Endothelial cell of umbilical vein (primary cell): ENCODE data around the gene ATG13. TPM values are rescaled to one million over a fixed set of nuclear protein-coding genes. Genes with fewer than 3 reads are reported as not detected.
"Not testable (repeated sequence)": the region's sequence is repeated elsewhere in the genome, so short reads cannot be mapped to it uniquely, and the experiment has no call there.

Source experiments
- BruUV-seq: library from RNA; stranded (reverse); fragments of 400-500 nt; replicated peaks from 2 replicates; lab custom pipeline; 2021; lab: Mats Ljungman, UMichigan
- CTCF ChIA-PET: fragments of 300-600, 350-600 bp; sonication (Branson Sonifier 250); formaldehyde crosslinking; loops from one replicate; lab custom pipeline; 2021; ENCODE audit warnings: antibody characterized with exemption, inconsistent platforms; lab: Charles Lee
- POLR2A ChIA-PET: fragments of 300-600, 350-600 bp; sonication (Branson Sonifier 250); formaldehyde crosslinking; loops from one replicate; lab custom pipeline; 2021; ENCODE audit warnings: antibody characterized with exemption, inconsistent platforms; lab: Charles Lee
- DNase-seq: peaks from one replicate; pipeline ENCODE4 v3.0.0-alpha.2; 2011; ENCODE audit warnings: low read depth, low spot score
- FAIRE-seq: peaks from 2 replicates; lab custom pipeline; 2011; peaks lifted over from hg19 to GRCh38; lab: Jason Lieb, UNC
- H2AFZ ChIP-seq: 2 replicates; pipeline ENCODE4 v1.6.0; 2012; ENCODE audit warnings: low read depth, low read length, control low read depth, inconsistent platforms
- H3K27ac ChIP-seq: 2 replicates; pipeline ENCODE4 v1.5.1; 2011; ENCODE audit warnings: low read depth, mild to moderate bottlenecking, control low read depth, low read length, moderate library complexity; ENCODE audit not compliant: insufficient read depth
- H3K27me3 ChIP-seq, 2 experiments: 2 replicates each; pipeline versions ENCODE4 v1.6.0 to v1.6.1; 2011; ENCODE audit warnings: low read length in 2 of 2, mixed read lengths in 1 of 2; ENCODE audit not compliant: control insufficient read depth in 2 of 2, insufficient read depth in 2 of 2
- H3K36me3 ChIP-seq, 2 experiments: 2 replicates in 1 of 2; 3 replicates in 1 of 2; pipeline ENCODE4 v1.5.1; 2011; ENCODE audit warnings: low read length in 2 of 2, mild to moderate bottlenecking in 1 of 2, moderate library complexity in 1 of 2; ENCODE audit not compliant: control insufficient read depth in 2 of 2, insufficient read depth in 2 of 2; ENCODE audit errors: extremely low read depth in 1 of 2
- H3K4me1 ChIP-seq: 3 replicates; pipeline ENCODE4 v1.5.1; 2011; ENCODE audit warnings: mild to moderate bottlenecking, low read length; ENCODE audit not compliant: control insufficient read depth, insufficient read depth; ENCODE audit errors: extremely low read depth
- H3K4me2 ChIP-seq: 2 replicates; pipeline ENCODE4 v1.6.1; 2011; ENCODE audit warnings: low read length, control low read depth, mixed read lengths; ENCODE audit not compliant: insufficient read depth
- H3K4me3 ChIP-seq, 3 experiments: fragments of 200-600 bp in 1 of 3; sonication (generic), shearing (Covaris generic) in 1 of 3; replicated peaks in 1 of 3; 2 replicates each; pipeline ENCODE4 v1.5.1; 2011 to 2016; ENCODE audit warnings: control low read depth in 3 of 3, low read length in 3 of 3, mild to moderate bottlenecking in 2 of 3, inconsistent platforms in 1 of 3, low read depth in 1 of 3, moderate library complexity in 1 of 3; ENCODE audit not compliant: insufficient read depth in 1 of 3
- H3K79me2 ChIP-seq: 2 replicates; pipeline ENCODE4 v1.6.0; 2012; ENCODE audit warnings: low read length, inconsistent platforms; ENCODE audit not compliant: control insufficient read depth, insufficient read depth
- H3K9ac ChIP-seq: replicated peaks from 2 replicates; pipeline ENCODE3; 2011; ENCODE audit warnings: low read length, control low read depth; ENCODE audit not compliant: insufficient read depth; ENCODE audit errors: extremely low read depth
- H3K9me1 ChIP-seq: replicated peaks from 3 replicates; pipeline ENCODE4 v1.6.0; 2011; ENCODE audit warnings: mild to moderate bottlenecking, low read length; ENCODE audit not compliant: control insufficient read depth, insufficient read depth; ENCODE audit errors: extremely low read depth
- H3K9me3 ChIP-seq: replicated peaks from 2 replicates; pipeline ENCODE4 v1.5.1; 2012; ENCODE audit warnings: low read length, inconsistent platforms; ENCODE audit not compliant: control insufficient read depth, insufficient read depth
- H4K20me1 ChIP-seq: replicated peaks from 2 replicates; pipeline ENCODE3; 2011; ENCODE audit warnings: mild to moderate bottlenecking, low read length; ENCODE audit not compliant: control insufficient read depth, insufficient read depth; ENCODE audit errors: extremely low read depth
- EZH2 ChIP-seq: IDR thresholded peaks from 2 replicates; pipeline ENCODE4 v1.6.1; 2012; ENCODE audit warnings: borderline replicate concordance, low read depth, mild to moderate bottlenecking, moderate library complexity, low read length, inconsistent platforms; ENCODE audit not compliant: severe bottlenecking
- FOS ChIP-seq: IDR thresholded peaks from 2 replicates; pipeline ENCODE4 v1.6.1; 2011; ENCODE audit warnings: mild to moderate bottlenecking, low read length, moderate library complexity, borderline replicate concordance; ENCODE audit not compliant: insufficient read depth
- GATA2 ChIP-seq: IDR thresholded peaks from 2 replicates; pipeline ENCODE4 v1.7.0; 2011; ENCODE audit warnings: low read depth, mild to moderate bottlenecking, moderate library complexity, mixed read lengths, low read length; ENCODE audit not compliant: insufficient read length, insufficient read depth
- JUN ChIP-seq: IDR thresholded peaks from 2 replicates; pipeline ENCODE4 v1.6.1; 2011; ENCODE audit warnings: borderline replicate concordance, low read depth; ENCODE audit not compliant: insufficient read length, insufficient read depth
- MYC ChIP-seq: IDR thresholded peaks from one replicate; pipeline ENCODE4 v1.6.1; 2011; ENCODE audit warnings: mild to moderate bottlenecking, low read depth, low read length
- POLR2A ChIP-seq: IDR thresholded peaks from 2 replicates; pipeline ENCODE4 v1.6.1; 2012; ENCODE audit warnings: low read depth, mild to moderate bottlenecking, control low read depth, low read length
- POLR2AphosphoS5 ChIP-seq: IDR thresholded peaks from 2 replicates; pipeline ENCODE4 v1.6.1; 2012; ENCODE audit warnings: low read depth, mild to moderate bottlenecking, control low read depth, low read length, moderate library complexity; ENCODE audit not compliant: insufficient read depth
- dilution Hi-C: fragments of 300-500 bp; cut with MboI; formaldehyde crosslinking; loops from one replicate; pipeline ENCODE4 v1.15.0; 2019; ENCODE audit warnings: low sequenced_read_pairs; ENCODE audit not compliant: extremely low pct_ligation_motif_present
- intact Hi-C: fragments of 100-400 bp; cut with micrococcal nuclease; formaldehyde crosslinking; loops from one replicate; pipeline ENCODE4 v1.10.0; 2022
- polyA plus RNA-seq, 4 experiments: library from polyadenylated mRNA; depleted of rRNA in 3 of 4; stranded (reverse) in 3 of 4; unstranded in 1 of 4; fragments of >200 nt; gene quantifications; 2 replicates each; pipeline versions ENCODE4 v1.2.1 to v1.2.3, GENCODE V29; 2011 to 2012; ENCODE audit warnings: missing spikeins in 1 of 4
- total RNA-seq: library from RNA; stranded (reverse); gene quantifications from 2 replicates; pipeline ENCODE4 v1.2.3, GENCODE V29; 2021
- TF ChIP-seq, protein P1 (sequence below): IDR thresholded peaks from 2 replicates; pipeline ENCODE4 v1.6.1; 2011; ENCODE audit not compliant: insufficient read depth, insufficient read length
- TF ChIP-seq, protein P2 (sequence below), 2 donors: IDR thresholded peaks; 1 replicate in 1 of 2; 2 replicates in 1 of 2; pipeline ENCODE4 v1.5.1; 2011; ENCODE audit warnings: low read length in 2 of 2, mild to moderate bottlenecking in 2 of 2, moderate library complexity in 2 of 2, control low read depth in 1 of 2, inconsistent platforms in 1 of 2, low read depth in 1 of 2; ENCODE audit not compliant: insufficient read depth in 1 of 2; ENCODE audit errors: extremely low read depth in 1 of 2

The ATG13 gene
- total and polyA plus RNA-seq, 2 donors (not counting 3 experiments of a cell fraction or from before 2014, with no cell fraction given), result 60.1 to 66.5 TPM

DNA sequence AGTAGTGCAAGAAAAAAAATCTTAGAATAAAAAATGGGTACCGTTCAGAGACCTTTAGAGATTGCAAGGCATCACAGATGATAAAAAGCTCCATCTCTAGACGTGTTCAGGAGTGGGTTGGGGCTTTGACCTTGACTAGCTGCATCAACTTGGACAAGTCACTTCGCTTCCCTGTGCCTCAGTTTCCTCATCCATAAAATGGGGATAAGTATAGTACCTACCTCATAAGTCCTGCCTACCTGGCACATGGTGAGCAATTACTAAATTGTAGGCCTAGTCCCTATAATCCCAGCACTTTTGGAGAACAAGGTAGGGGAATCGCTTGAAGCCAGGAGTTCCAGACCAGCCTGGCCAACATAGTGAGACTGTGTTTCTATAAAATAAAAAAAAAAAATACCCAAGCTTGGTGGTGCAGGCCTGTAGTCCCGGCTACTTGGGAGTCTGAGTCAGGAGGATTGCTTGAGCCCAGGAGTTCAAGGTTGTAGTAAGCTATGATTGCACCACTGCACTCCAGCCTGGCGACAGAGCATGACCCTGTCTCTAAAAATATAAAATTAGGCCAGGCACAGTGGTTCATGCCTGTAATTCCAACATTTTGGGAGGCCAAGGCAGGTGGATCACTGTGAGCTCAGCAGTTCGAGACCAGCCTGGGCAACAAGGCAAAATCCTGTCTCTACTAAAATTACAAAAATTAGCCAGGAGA lies 95.7 kb downstream of the ATG13 start:
- Histone ChIP-seq H3K4me1 (peaks cover 4% of the 10 kb centered on the region), H3K9ac (no peak overlapping the region), H3K27me3 (no peaks in the 10 kb centered on the region), H3K27ac (no peak overlapping the region), H3K36me3 (no peaks in the 10 kb centered on the region), H3K4me2 (no peak overlapping the region), H3K79me2 (no peaks in the 10 kb centered on the region), H3K9me1 (no peaks in the 10 kb centered on the region), H4K20me1 (no peaks in the 10 kb centered on the region), H3K4me3 (no peak overlapping the region), H3K9me3 (no peaks in the 10 kb centered on the region), H2AFZ (no peak overlapping the region)
- intact Hi-C loops (no loop called here), dilution Hi-C loops (no loop called here)
- CTCF ChIA-PET, result interaction anchor here (1.2 kb wide), 1 partner anchor 29 kb away, joined by 3 read pairs; no protein-coding TSS in a partner anchor
- no TSS peak for BruUV-seq
- POLR2A ChIA-PET, result no interaction called here
- FAIRE-seq (peak; percentile 35), DNase-seq (no peak)
- TF ChIP-seq FOS (no peak), GATA2 (no peak), POLR2AphosphoS5 (no peak), JUN (no peak), MYC (no peak), EZH2 (no peak), POLR2A (no peak)
- TF ChIP-seq, protein P1, sequence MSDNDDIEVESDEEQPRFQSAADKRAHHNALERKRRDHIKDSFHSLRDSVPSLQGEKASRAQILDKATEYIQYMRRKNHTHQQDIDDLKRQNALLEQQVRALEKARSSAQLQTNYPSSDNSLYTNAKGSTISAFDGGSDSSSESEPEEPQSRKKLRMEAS, result no peak
- TF ChIP-seq, protein P2, sequence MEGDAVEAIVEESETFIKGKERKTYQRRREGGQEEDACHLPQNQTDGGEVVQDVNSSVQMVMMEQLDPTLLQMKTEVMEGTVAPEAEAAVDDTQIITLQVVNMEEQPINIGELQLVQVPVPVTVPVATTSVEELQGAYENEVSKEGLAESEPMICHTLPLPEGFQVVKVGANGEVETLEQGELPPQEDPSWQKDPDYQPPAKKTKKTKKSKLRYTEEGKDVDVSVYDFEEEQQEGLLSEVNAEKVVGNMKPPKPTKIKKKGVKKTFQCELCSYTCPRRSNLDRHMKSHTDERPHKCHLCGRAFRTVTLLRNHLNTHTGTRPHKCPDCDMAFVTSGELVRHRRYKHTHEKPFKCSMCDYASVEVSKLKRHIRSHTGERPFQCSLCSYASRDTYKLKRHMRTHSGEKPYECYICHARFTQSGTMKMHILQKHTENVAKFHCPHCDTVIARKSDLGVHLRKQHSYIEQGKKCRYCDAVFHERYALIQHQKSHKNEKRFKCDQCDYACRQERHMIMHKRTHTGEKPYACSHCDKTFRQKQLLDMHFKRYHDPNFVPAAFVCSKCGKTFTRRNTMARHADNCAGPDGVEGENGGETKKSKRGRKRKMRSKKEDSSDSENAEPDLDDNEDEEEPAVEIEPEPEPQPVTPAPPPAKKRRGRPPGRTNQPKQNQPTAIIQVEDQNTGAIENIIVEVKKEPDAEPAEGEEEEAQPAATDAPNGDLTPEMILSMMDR (IDR thresholded peaks at IDR 0.05; ENCODE audit: extremely low read depth in 1 of 2, insufficient read depth in 1 of 2, low read depth in 1 of 2, low read length in 2 of 2), result no peak

DNA sequence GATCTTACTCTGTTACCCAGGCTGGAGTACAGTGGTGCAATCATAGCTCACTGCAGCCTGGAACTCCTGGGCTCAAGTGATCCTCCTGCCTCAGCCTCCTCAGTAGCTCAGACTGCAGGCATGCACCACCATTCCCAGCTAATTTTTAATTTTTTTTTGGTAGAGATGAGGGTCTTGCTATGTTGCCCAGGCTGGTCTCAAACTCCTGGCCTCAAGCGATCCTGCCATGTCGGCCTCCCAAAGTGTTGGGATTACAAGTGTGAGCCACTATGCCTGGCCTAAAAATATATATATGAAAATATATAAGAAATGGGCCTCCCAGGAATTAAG lies 100.4 kb downstream of the ATG13 start:
- intact Hi-C loops, H3K9me3 ChIP-seq, H2AFZ ChIP-seq, POLR2A ChIA-PET, H4K20me1 ChIP-seq, FAIRE-seq, H3K4me3 ChIP-seq, H3K9me1 ChIP-seq, H3K27ac ChIP-seq, CTCF ChIA-PET, DNase-seq, H3K36me3 ChIP-seq, H3K79me2 ChIP-seq, BruUV-seq, H3K27me3 ChIP-seq, H3K9ac ChIP-seq, H3K4me2 ChIP-seq, dilution Hi-C loops, H3K4me1 ChIP-seq: not testable (repeated sequence)
